H9 (cell line): ENCODE data around the gene P4HB. TPM values are rescaled to one million over a fixed set of nuclear protein-coding genes. Genes with fewer than 3 reads are reported as not detected.

Experiments used
- DNase-seq: peaks from one replicate; pipeline ENCODE4 v3.0.0-alpha.2; 2017
- H2AFZ ChIP-seq: one replicate; pipeline ENCODE4 v1.6.1; 2013; ENCODE audit warnings: mild to moderate bottlenecking, low read length, control low read depth, moderate library complexity
- H2AK5ac ChIP-seq: 2 replicates; pipeline ENCODE4 v1.6.1; 2013; ENCODE audit warnings: low read length, control low read depth, mixed read lengths; ENCODE audit not compliant: insufficient read length
- H2BK120ac ChIP-seq: one replicate; pipeline ENCODE4 v1.6.1; 2013; ENCODE audit warnings: low read depth, mild to moderate bottlenecking, low read length, control low read depth, inconsistent platforms; ENCODE audit not compliant: poor library complexity, severe bottlenecking
- H2BK12ac ChIP-seq: 2 replicates; pipeline ENCODE4 v1.6.1; 2013; ENCODE audit warnings: low read length, control low read depth, mixed read lengths, low read depth; ENCODE audit not compliant: insufficient read length
- H2BK15ac ChIP-seq: 2 replicates; pipeline ENCODE4 v1.6.1; 2013; ENCODE audit warnings: low read depth, low read length, control low read depth
- H2BK20ac ChIP-seq: one replicate; pipeline ENCODE4 v1.6.1; 2013; ENCODE audit warnings: low read depth, mild to moderate bottlenecking, low read length, control low read depth, inconsistent platforms; ENCODE audit not compliant: poor library complexity, severe bottlenecking
- H2BK5ac ChIP-seq: 2 replicates; pipeline ENCODE4 v1.6.1; 2013; ENCODE audit warnings: low read length, control low read depth, mixed read lengths; ENCODE audit not compliant: insufficient read length
- H3K14ac ChIP-seq: 2 replicates; pipeline ENCODE4 v1.6.1; 2013; ENCODE audit warnings: low read length, control low read depth; ENCODE audit not compliant: insufficient read depth
- H3K18ac ChIP-seq: 2 replicates; pipeline ENCODE4 v1.6.1; 2013; ENCODE audit warnings: low read depth, mild to moderate bottlenecking, mixed read lengths, low read length, control low read depth; ENCODE audit not compliant: insufficient read length
- H3K23ac ChIP-seq: 2 replicates; pipeline ENCODE4 v1.6.1; 2013; ENCODE audit warnings: low read length, control low read depth, mixed read lengths, low read depth; ENCODE audit not compliant: insufficient read length
- H3K23me2 ChIP-seq: 2 replicates; pipeline ENCODE4 v1.6.1; 2013; ENCODE audit warnings: low read depth, mild to moderate bottlenecking, mixed read lengths, low read length, control low read depth; ENCODE audit not compliant: insufficient read length, poor library complexity, severe bottlenecking
- H3K27ac ChIP-seq: 2 replicates; pipeline ENCODE4 v1.5.1; 2013; ENCODE audit warnings: low read length, control low read depth, mixed read lengths, low read depth; ENCODE audit not compliant: insufficient read length
- H3K27me3 ChIP-seq: 2 replicates; pipeline ENCODE4 v1.6.1; 2013; ENCODE audit warnings: low read length, control low read depth, inconsistent platforms; ENCODE audit not compliant: insufficient read depth
- H3K4ac ChIP-seq: 2 replicates; pipeline ENCODE4 v1.6.1; 2013; ENCODE audit warnings: low read depth, mild to moderate bottlenecking, control low read depth, inconsistent platforms, low read length, moderate library complexity
- H3K4me1 ChIP-seq: 2 replicates; pipeline ENCODE4 v1.6.1; 2013; ENCODE audit warnings: low read length, control low read depth, inconsistent platforms; ENCODE audit not compliant: insufficient read depth
- H3K4me2 ChIP-seq: 2 replicates; pipeline ENCODE4 v1.6.1; 2013; ENCODE audit warnings: low read length, control low read depth, mixed read lengths; ENCODE audit not compliant: insufficient read length, insufficient read depth
- H3K56ac ChIP-seq: 2 replicates; pipeline ENCODE4 v1.6.1; 2013; ENCODE audit warnings: low read depth, mild to moderate bottlenecking, mixed read lengths, low read length, control low read depth; ENCODE audit not compliant: insufficient read length
- H3K79me1 ChIP-seq: 2 replicates; pipeline ENCODE4 v1.6.1; 2013; ENCODE audit warnings: low read depth, mild to moderate bottlenecking, moderate library complexity, low read length, control low read depth, inconsistent platforms; ENCODE audit not compliant: insufficient read depth, poor library complexity, severe bottlenecking
- H3K79me2 ChIP-seq: 2 replicates; pipeline ENCODE4 v1.6.1; 2013; ENCODE audit warnings: low read length, control low read depth, inconsistent platforms; ENCODE audit not compliant: insufficient read depth
- H3K9ac ChIP-seq: 2 replicates; pipeline ENCODE4 v1.6.1; 2013; ENCODE audit warnings: low read length, control low read depth, mixed read lengths; ENCODE audit not compliant: insufficient read length; ENCODE audit errors: extremely low read depth
- H3K9me3 ChIP-seq: one replicate; pipeline ENCODE4 v1.6.1; 2013; ENCODE audit warnings: low read depth, low read length, inconsistent platforms; ENCODE audit not compliant: control insufficient read depth
- H3T11ph ChIP-seq: one replicate; pipeline ENCODE4 v1.6.1; 2013; ENCODE audit warnings: mild to moderate bottlenecking, low read length, control low read depth, inconsistent platforms
- H4K20me1 ChIP-seq: one replicate; pipeline ENCODE4 v1.6.1; 2013; ENCODE audit not compliant: control insufficient read depth, insufficient read length, insufficient read depth
- H4K5ac ChIP-seq: 2 replicates; pipeline ENCODE4 v1.6.1; 2013; ENCODE audit warnings: low read depth, mild to moderate bottlenecking, mixed read lengths, low read length, control low read depth; ENCODE audit not compliant: insufficient read length
- H4K8ac ChIP-seq: replicated peaks from 2 replicates; pipeline ENCODE4 v1.6.1; 2013; ENCODE audit warnings: low read length, control low read depth, mixed read lengths, low read depth; ENCODE audit not compliant: insufficient read length
- H4K91ac ChIP-seq: 2 replicates; pipeline ENCODE4 v1.6.1; 2013; ENCODE audit warnings: low read depth, mild to moderate bottlenecking, moderate library complexity, mixed read lengths, low read length, control low read depth; ENCODE audit not compliant: insufficient read length
- H3K27ac Mint-ChIP-seq, 3 experiments: 2 replicates in 2 of 3; 3 replicates in 1 of 3; pipeline ENCODE4 v1.8.0; 2020 to 2021; ENCODE audit warnings: mixed read lengths in 3 of 3, mild to moderate bottlenecking in 1 of 3, moderate library complexity in 1 of 3
- H3K27me3 Mint-ChIP-seq: 2 replicates; pipeline ENCODE4 v1.8.0; 2021; ENCODE audit warnings: low read depth, mild to moderate bottlenecking, moderate library complexity, mixed read lengths
- H3K36me3 Mint-ChIP-seq, 3 experiments: 2 replicates in 2 of 3; 3 replicates in 1 of 3; pipeline ENCODE4 v1.8.0; 2020 to 2021; ENCODE audit warnings: low read depth in 3 of 3, mixed read lengths in 3 of 3; ENCODE audit not compliant: insufficient read depth in 1 of 3
- H3K4me1 Mint-ChIP-seq, 2 experiments: 2 replicates each; pipeline ENCODE4 v1.8.0; 2020; ENCODE audit warnings: mixed read lengths in 2 of 2
- H3K4me3 Mint-ChIP-seq, 2 experiments: 2 replicates in 1 of 2; 3 replicates in 1 of 2; pipeline ENCODE4 v1.8.0; 2020 to 2021; ENCODE audit warnings: mild to moderate bottlenecking in 2 of 2, mixed read lengths in 2 of 2, moderate library complexity in 1 of 2
- H3K9me3 Mint-ChIP-seq, 2 experiments: 2 replicates in 1 of 2; 3 replicates in 1 of 2; pipeline ENCODE4 v1.8.0; 2020; ENCODE audit warnings: mild to moderate bottlenecking in 2 of 2, mixed read lengths in 2 of 2, moderate library complexity in 1 of 2
- WGBS: extraction: QIAGEN DNeasy Blood & Tissue Kit; methylation state at CpG from one replicate; pipeline ENCODE4 v1.1.7; 2013; ENCODE audit warnings: missing lambda C conversion rate, low lambda C conversion rate, mixed read lengths; ENCODE audit not compliant: insufficient read length; ENCODE audit errors: extremely low coverage; 5-methylcytosine and 5-hydroxymethylcytosine counted together
- total RNA-seq: library from RNA; stranded (reverse); gene quantifications from 2 replicates; pipeline ENCODE4 v1.2.1, GENCODE V29; 2021
- TF ChIP-seq, protein P1 (sequence below): fragments of 200-600 bp; sonication (generic); conservative IDR thresholded peaks from 3 replicates; pipeline ENCODE4 v1.8.0; 2021; ENCODE audit warnings: antibody characterized with exemption, mild to moderate bottlenecking

P4HB gene
- total RNA-seq, 1 experiment from 2014 or later = 366 TPM

DNA sequence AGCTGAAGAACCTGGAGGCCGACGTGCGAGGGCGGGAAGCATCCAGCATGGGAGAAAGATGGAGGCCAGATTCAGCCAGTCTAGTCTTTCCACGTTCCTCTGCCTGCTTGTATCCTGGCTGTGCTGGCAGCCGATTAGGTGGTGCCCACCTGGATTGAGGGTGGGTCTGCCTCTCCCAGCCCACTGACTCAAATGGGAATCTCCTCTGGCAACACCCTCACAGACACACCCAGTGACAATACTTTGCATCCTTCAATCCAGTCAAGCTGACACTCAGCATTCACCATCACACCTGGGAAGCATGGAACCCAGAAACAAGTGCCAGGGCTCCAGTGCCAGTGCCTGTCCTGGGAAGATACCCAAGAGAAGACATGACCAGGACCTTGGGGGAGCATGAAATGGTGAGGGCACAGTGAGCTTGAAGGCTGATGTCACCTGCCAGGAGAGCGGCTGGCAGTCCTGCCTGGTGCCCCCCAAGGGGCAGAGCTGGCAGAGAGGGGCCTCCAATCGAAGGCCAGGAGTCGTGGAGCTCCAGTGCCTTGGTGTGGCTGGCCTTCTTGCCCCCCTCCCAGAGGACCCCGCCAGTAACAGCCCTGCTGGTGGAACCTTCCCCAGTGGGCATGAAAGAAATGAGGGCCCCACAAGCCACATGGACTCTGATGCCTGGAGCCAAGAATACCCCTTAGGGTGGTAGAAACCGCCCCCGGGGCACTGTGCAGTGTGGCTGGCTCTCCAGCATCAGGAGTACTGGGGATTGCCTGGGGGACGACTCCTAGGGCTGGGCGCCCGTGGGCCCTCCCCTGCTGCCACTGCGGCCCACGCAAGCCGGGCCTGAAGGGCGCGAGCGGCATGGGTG is 41.1 kb upstream of the P4HB start:
- H2AK5ac ChIP-seq = no peak overlapping the region
- Mint-ChIP-seq H3K27ac (no peak overlapping the region), H3K27me3 (peaks cover 11% of the 10 kb centered on the region), H3K9me3 (no peaks in the 10 kb centered on the region), H3K4me1 (peaks cover 0 to 3% of the 10 kb centered on the region in 2 experiments; a peak in 2 of 4 replicates), H3K4me3 (peak overlapping the region in 1 of 2 experiments; percentile 15; a peak in 3 of 5 replicates), H3K36me3 (peaks cover 8 to 33% (median 22%) of the 10 kb centered on the region in 3 experiments; a peak in 6 of 7 replicates)
- H4K20me1 ChIP-seq = no peaks in the 10 kb centered on the region
- H3K9me3 ChIP-seq = no peaks in the 10 kb centered on the region
- no peaks in the 10 kb centered on the region for H3K79me2 ChIP-seq
- H3K4me1 ChIP-seq = no peaks in the 10 kb centered on the region
- H3T11ph ChIP-seq = no peak overlapping the region
- H2BK12ac ChIP-seq = no peak overlapping the region
- no peak overlapping the region for H2BK5ac ChIP-seq
- H2BK20ac ChIP-seq = no peak overlapping the region
- TF ChIP-seq, protein P1, sequence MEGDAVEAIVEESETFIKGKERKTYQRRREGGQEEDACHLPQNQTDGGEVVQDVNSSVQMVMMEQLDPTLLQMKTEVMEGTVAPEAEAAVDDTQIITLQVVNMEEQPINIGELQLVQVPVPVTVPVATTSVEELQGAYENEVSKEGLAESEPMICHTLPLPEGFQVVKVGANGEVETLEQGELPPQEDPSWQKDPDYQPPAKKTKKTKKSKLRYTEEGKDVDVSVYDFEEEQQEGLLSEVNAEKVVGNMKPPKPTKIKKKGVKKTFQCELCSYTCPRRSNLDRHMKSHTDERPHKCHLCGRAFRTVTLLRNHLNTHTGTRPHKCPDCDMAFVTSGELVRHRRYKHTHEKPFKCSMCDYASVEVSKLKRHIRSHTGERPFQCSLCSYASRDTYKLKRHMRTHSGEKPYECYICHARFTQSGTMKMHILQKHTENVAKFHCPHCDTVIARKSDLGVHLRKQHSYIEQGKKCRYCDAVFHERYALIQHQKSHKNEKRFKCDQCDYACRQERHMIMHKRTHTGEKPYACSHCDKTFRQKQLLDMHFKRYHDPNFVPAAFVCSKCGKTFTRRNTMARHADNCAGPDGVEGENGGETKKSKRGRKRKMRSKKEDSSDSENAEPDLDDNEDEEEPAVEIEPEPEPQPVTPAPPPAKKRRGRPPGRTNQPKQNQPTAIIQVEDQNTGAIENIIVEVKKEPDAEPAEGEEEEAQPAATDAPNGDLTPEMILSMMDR = no peak
- no peak for DNase-seq
- peak overlapping the region; percentile 31 for H3K4me2 ChIP-seq
- H3K79me1 ChIP-seq = no peaks in the 10 kb centered on the region
- no peaks in the 10 kb centered on the region; the same call in 1 of the 2 replicates for H3K27me3 ChIP-seq
- no peak overlapping the region for H3K14ac ChIP-seq
- no peak overlapping the region for H4K91ac ChIP-seq
- no CpG with 5 or more reads among the region's 21 CpGs for WGBS
- H3K4ac ChIP-seq = no peak overlapping the region
- H3K18ac ChIP-seq = no peak overlapping the region
- no peak overlapping the region for H2BK120ac ChIP-seq
- no peak overlapping the region for H4K8ac ChIP-seq
- no peak overlapping the region for H2AFZ ChIP-seq
- H2BK15ac ChIP-seq = no peak overlapping the region
- H3K23me2 ChIP-seq = peaks cover 11% of the 10 kb centered on the region
- no peak overlapping the region for H4K5ac ChIP-seq
- H3K23ac ChIP-seq = no peak overlapping the region
- no peak overlapping the region for H3K56ac ChIP-seq
- no peak overlapping the region for H3K27ac ChIP-seq
- H3K9ac ChIP-seq = no peak overlapping the region
